Mesendoderm (in vitro differentiated cells): ENCODE results near the gene RNF125.

ENCODE experiments used
- DNase-seq: peaks from one replicate; pipeline ENCODE4 v3.0.0; 2013
- H2AK5ac ChIP-seq: 2 replicates; pipeline ENCODE4 v1.6.1; 2013; ENCODE audit warnings: low read length, inconsistent platforms
- H2BK120ac ChIP-seq: 2 replicates; pipeline ENCODE4 v1.6.1; 2013; ENCODE audit warnings: low read depth, mild to moderate bottlenecking, low read length, moderate library complexity, mixed read lengths
- H2BK15ac ChIP-seq: replicated peaks from 2 replicates; pipeline ENCODE4 v1.6.1; 2013; ENCODE audit warnings: low read depth, mild to moderate bottlenecking, moderate library complexity
- H2BK5ac ChIP-seq: 2 replicates; pipeline ENCODE4 v1.6.1; 2013; ENCODE audit warnings: low read length, inconsistent platforms
- H3K18ac ChIP-seq: 2 replicates; pipeline ENCODE4 v1.6.1; 2013; ENCODE audit warnings: mild to moderate bottlenecking, low read length, mixed read lengths
- H3K23ac ChIP-seq: one replicate; pipeline ENCODE4 v1.6.1; 2013; ENCODE audit warnings: low read length
- H3K27ac ChIP-seq: 2 replicates; pipeline ENCODE4 v1.5.1; 2013; ENCODE audit warnings: low read depth, mild to moderate bottlenecking, inconsistent platforms, low read length, moderate library complexity
- H3K27me3 ChIP-seq: 2 replicates; pipeline ENCODE4 v1.6.1; 2013; ENCODE audit warnings: low read length, control low read depth, mild to moderate bottlenecking, inconsistent platforms; ENCODE audit not compliant: insufficient read depth, poor library complexity
- H3K36me3 ChIP-seq: 2 replicates; pipeline ENCODE4 v1.6.1; 2013; ENCODE audit warnings: low read length, inconsistent platforms; ENCODE audit not compliant: control insufficient read depth, insufficient read depth
- H3K4ac ChIP-seq: one replicate; pipeline ENCODE4 v1.6.1; 2013; ENCODE audit warnings: low read depth, mild to moderate bottlenecking, low read length, moderate library complexity
- H3K4me1 ChIP-seq: 2 replicates; pipeline ENCODE4 v1.6.1; 2013; ENCODE audit warnings: low read depth, low read length, inconsistent platforms; ENCODE audit not compliant: control insufficient read depth
- H3K4me2 ChIP-seq: 2 replicates; pipeline ENCODE4 v1.6.1; 2013; ENCODE audit warnings: low read length
- H3K4me3 ChIP-seq: 2 replicates; pipeline ENCODE4 v1.5.1; 2013; ENCODE audit warnings: mild to moderate bottlenecking, low read length
- H3K56ac ChIP-seq: one replicate; pipeline ENCODE4 v1.6.1; 2013; ENCODE audit warnings: low read length
- H3K79me1 ChIP-seq: 2 replicates; pipeline ENCODE4 v1.6.1; 2013; ENCODE audit warnings: low read length, inconsistent platforms
- H3K79me2 ChIP-seq: 2 replicates; pipeline ENCODE4 v1.6.1; 2013; ENCODE audit warnings: mild to moderate bottlenecking, low read length; ENCODE audit not compliant: control insufficient read depth, insufficient read depth
- H3K9ac ChIP-seq: 2 replicates; pipeline ENCODE4 v1.6.1; 2013; ENCODE audit warnings: low read length, inconsistent platforms
- H4K5ac ChIP-seq: one replicate; pipeline ENCODE4 v1.6.1; 2013; ENCODE audit warnings: low read length
- H4K8ac ChIP-seq: one replicate; pipeline ENCODE4 v1.6.1; 2013; ENCODE audit warnings: low read depth, mild to moderate bottlenecking, control low read depth, low read length, moderate library complexity
- WGBS: extraction: QIAGEN DNeasy Blood & Tissue Kit; methylation state at CpG from one replicate; pipeline ENCODE4 v1.1.7; 2013; ENCODE audit warnings: low lambda C conversion rate, missing lambda C conversion rate; ENCODE audit not compliant: insufficient coverage; ENCODE audit errors: extremely low coverage; 5-methylcytosine and 5-hydroxymethylcytosine counted together

Gene RNF125

DNA sequence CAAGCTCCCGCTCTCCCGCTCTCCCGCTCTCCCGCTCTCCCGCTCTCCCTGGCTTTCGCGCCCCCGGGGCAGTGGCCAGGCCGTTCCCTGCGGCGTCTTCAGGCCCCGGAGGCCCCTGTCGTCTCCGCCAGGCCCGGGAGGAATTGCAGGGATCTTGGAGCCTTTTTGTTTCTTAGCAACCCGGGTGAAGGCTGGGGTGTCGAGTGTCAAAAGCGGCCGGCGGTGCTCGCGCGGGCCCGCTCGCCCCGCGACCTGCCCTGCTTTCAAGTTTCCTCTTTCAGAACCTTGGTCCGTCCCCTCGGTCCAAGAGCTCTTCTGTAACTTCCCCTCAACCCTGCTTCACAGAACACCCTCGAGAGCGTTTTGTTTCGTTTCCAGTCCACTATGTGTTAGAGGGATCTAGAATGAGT is 74.5 kb downstream of the RNF125 start:
- Histone ChIP-seq H2AK5ac (no peak overlapping the region), H3K4me2 (peak overlapping the region; percentile 51), H3K4me3 (peak overlapping the region; percentile 63), H2BK15ac (no peak overlapping the region), H3K27ac (peak overlapping the region; percentile 86), H3K9ac (peak overlapping the region; percentile 97), H2BK5ac (no peak overlapping the region), H2BK120ac (no peak overlapping the region), H3K4me1 (peaks cover 3% of the 10 kb centered on the region), H3K56ac (peak overlapping the region; percentile 99), H3K27me3 (no peaks in the 10 kb centered on the region), H4K5ac (no peak overlapping the region), H3K23ac (no peak overlapping the region), H4K8ac (no peak overlapping the region), H3K18ac (peak overlapping the region; percentile 96), H3K79me2 (peaks cover 43% of the 10 kb centered on the region), H3K4ac (peak overlapping the region; percentile 56), H3K79me1 (peaks cover 9% of the 10 kb centered on the region), H3K36me3 (peaks cover 1% of the 10 kb centered on the region)
- DNase-seq: peak; percentile 82
- no CpG with 5 or more reads among the region's 32 CpGs for WGBS

DNA sequence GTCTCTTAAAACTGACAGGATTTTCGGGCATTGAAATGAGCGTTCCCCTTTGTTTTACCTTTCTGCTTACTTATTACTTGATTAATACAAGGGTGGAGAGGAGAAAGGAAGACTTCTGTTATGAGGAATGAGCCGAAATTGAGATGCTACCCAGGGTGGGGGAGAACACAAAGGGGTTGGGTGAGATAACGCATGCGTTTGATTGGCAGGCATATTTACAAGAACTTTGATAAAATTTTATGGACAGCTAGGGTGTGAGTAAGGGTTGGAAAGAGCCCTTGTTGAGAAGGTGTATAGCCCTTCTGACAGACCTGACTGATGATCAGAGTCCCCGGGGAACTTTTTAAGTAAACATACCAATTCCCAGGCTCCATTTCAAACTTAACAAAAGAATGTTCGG is 74.9 kb downstream of the RNF125 start:
- peak overlapping the region; percentile 86 for H3K27ac ChIP-seq
- H2BK5ac ChIP-seq: no peak overlapping the region
- H3K4me3 ChIP-seq: peak overlapping the region; percentile 63
- no peak overlapping the region for H4K8ac ChIP-seq
- WGBS: no CpG with 5 or more reads among the region's 7 CpGs
- H3K79me1 ChIP-seq: peaks cover 9% of the 10 kb centered on the region
- peaks cover 3% of the 10 kb centered on the region for H3K4me1 ChIP-seq
- H3K18ac ChIP-seq: peak overlapping the region; percentile 96
- peak overlapping the region; percentile 56 for H3K4ac ChIP-seq
- H3K36me3 ChIP-seq: peaks cover 1% of the 10 kb centered on the region
- H3K23ac ChIP-seq: no peak overlapping the region
- peak overlapping the region; percentile 99 for H3K56ac ChIP-seq
- H3K27me3 ChIP-seq: no peaks in the 10 kb centered on the region
- H3K4me2 ChIP-seq: peak overlapping the region; percentile 51
- H3K9ac ChIP-seq: peak overlapping the region; percentile 97
- peaks cover 45% of the 10 kb centered on the region for H3K79me2 ChIP-seq
- H4K5ac ChIP-seq: no peak overlapping the region
- no peak overlapping the region for H2AK5ac ChIP-seq
- H2BK120ac ChIP-seq: no peak overlapping the region
- no peak for DNase-seq
- H2BK15ac ChIP-seq: no peak overlapping the region

GRCh38 chr18:32095192-32095899 is 76.7 kb downstream of the RNF125 start:
- Histone ChIP-seq H3K4ac (no peak overlapping the region), H2AK5ac (no peak overlapping the region), H3K36me3 (peaks cover 1% of the 10 kb centered on the region), H3K56ac (no peak overlapping the region), H3K79me1 (peaks cover 9% of the 10 kb centered on the region), H4K5ac (no peak overlapping the region), H3K18ac (no peak overlapping the region), H3K79me2 (peaks cover 56% of the 10 kb centered on the region), H3K4me3 (no peak overlapping the region), H3K23ac (no peak overlapping the region), H3K9ac (no peak overlapping the region), H3K4me2 (no peak overlapping the region), H3K4me1 (peaks cover 3% of the 10 kb centered on the region), H2BK5ac (no peak overlapping the region), H2BK120ac (no peak overlapping the region), H3K27me3 (no peaks in the 10 kb centered on the region), H4K8ac (no peak overlapping the region), H2BK15ac (no peak overlapping the region), H3K27ac (no peak overlapping the region)
- no peak for DNase-seq
- no CpG with 5 or more reads among the region's 7 CpGs for WGBS

DNA sequence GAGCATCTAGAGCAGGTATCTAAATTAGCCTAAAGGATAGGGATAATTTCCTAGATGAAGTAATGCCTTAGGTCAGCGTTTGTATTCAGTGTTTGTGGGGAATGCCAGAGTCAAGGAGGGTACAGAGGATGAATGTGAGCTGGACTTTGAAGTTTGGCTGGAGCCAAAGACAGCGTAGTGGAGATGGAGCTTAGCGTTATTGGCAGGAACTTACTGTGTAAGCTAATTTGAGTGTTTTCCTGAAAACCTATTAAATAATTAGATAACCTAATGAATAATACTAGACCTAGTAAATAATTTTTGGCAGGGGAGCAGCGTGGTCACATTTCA is 77.2 kb downstream of the RNF125 start:
- Histone ChIP-seq H3K27ac (no peak overlapping the region), H2AK5ac (no peak overlapping the region), H3K4me1 (peaks cover 3% of the 10 kb centered on the region), H2BK120ac (no peak overlapping the region), H3K4me2 (no peak overlapping the region), H3K23ac (no peak overlapping the region), H3K18ac (no peak overlapping the region), H4K8ac (no peak overlapping the region), H3K79me2 (peaks cover 59% of the 10 kb centered on the region), H3K79me1 (peaks cover 9% of the 10 kb centered on the region), H3K27me3 (no peaks in the 10 kb centered on the region), H3K4me3 (no peak overlapping the region), H4K5ac (no peak overlapping the region), H3K36me3 (peaks cover 1% of the 10 kb centered on the region), H3K4ac (no peak overlapping the region), H2BK15ac (no peak overlapping the region), H3K9ac (no peak overlapping the region), H3K56ac (no peak overlapping the region), H2BK5ac (no peak overlapping the region)
- no CpG with 5 or more reads among the region's 4 CpGs for WGBS
- no peak for DNase-seq

GRCh38 chr18:32096946-32097345 is 78.3 kb downstream of the RNF125 start:
- Histone ChIP-seq H3K4me3 (no peak overlapping the region), H3K36me3 (peaks cover 1% of the 10 kb centered on the region), H3K27ac (no peak overlapping the region), H3K27me3 (no peaks in the 10 kb centered on the region), H2AK5ac (no peak overlapping the region), H3K79me2 (peaks cover 64% of the 10 kb centered on the region), H2BK120ac (no peak overlapping the region), H3K4me1 (peaks cover 3% of the 10 kb centered on the region), H2BK5ac (no peak overlapping the region), H3K56ac (no peak overlapping the region), H3K9ac (no peak overlapping the region), H3K18ac (no peak overlapping the region), H3K4me2 (no peak overlapping the region), H4K5ac (no peak overlapping the region), H3K4ac (no peak overlapping the region), H3K23ac (no peak overlapping the region), H2BK15ac (no peak overlapping the region), H4K8ac (no peak overlapping the region), H3K79me1 (peaks cover 9% of the 10 kb centered on the region)
- WGBS: no CpG with 5 or more reads among the region's 2 CpGs
- DNase-seq: no peak

- DNase-seq: no peak
- H3K23ac ChIP-seq: no peak overlapping the region
- no peak overlapping the region for H3K4ac ChIP-seq
- H3K4me3 ChIP-seq: no peak overlapping the region
- no peak overlapping the region for H3K4me2 ChIP-seq
- no peaks in the 10 kb centered on the region for H3K79me1 ChIP-seq
- H3K27me3 ChIP-seq: no peaks in the 10 kb centered on the region
- no CpG with 5 or more reads among the region's 2 CpGs for WGBS
- no peak overlapping the region for H2AK5ac ChIP-seq
- no peak overlapping the region for H2BK5ac ChIP-seq
- H2BK120ac ChIP-seq: no peak overlapping the region
- H3K27ac ChIP-seq: no peak overlapping the region
- no peaks in the 10 kb centered on the region for H3K36me3 ChIP-seq
- no peaks in the 10 kb centered on the region for H3K4me1 ChIP-seq
- no peak overlapping the region for H3K56ac ChIP-seq
- H3K79me2 ChIP-seq: peaks cover 35% of the 10 kb centered on the region
- H4K8ac ChIP-seq: no peak overlapping the region
- H4K5ac ChIP-seq: no peak overlapping the region
- H3K18ac ChIP-seq: no peak overlapping the region
- no peak overlapping the region for H3K9ac ChIP-seq
- no peak overlapping the region for H2BK15ac ChIP-seq
Observed at GRCh38 chr18:32104516-32104915, 85.9 kb downstream of the RNF125 start.
